Measurements from ENCODE around the gene OR2B6. TPM values are rescaled to one million over a fixed set of nuclear protein-coding genes. Genes with fewer than 3 reads are reported as not detected.

The OR2B6 gene
- total and polyA plus RNA-seq, 2 donors, result 0.19 to 0.87 TPM

DNA sequence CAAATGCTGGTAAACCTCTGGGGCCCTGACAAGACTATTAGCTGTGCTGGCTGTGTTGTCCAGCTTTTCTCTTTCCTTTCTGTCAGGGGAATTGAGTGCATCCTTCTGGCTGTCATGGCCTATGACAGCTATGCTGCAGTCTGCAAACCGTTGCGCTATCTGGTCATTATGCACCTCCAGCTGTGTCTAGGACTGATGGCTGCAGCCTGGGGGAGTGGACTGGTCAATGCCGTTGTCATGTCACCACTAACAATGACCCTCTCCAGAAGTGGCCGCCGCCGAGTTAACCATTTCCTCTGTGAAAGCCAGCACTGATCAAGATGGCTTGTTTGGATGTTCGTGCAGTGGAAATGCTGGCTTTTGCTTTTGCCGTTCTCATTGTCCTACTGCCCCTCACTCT is 20.3 kb downstream of the OR2B6 start:
- Histone ChIP-seq H3K36me3 (ENCODE audit: control insufficient read depth in 2 of 2, insufficient read depth in 2 of 2, low read length in 1 of 2) (no peaks in the 10 kb centered on the region), H3K27me3 (ENCODE audit: control insufficient read depth in 2 of 2, insufficient read depth in 1 of 2, low read length in 1 of 2) (peaks cover 0 to 5% of the 10 kb centered on the region in 2 donors), H3K4me1 (ENCODE audit: control insufficient read depth in 2 of 2, insufficient read depth in 2 of 2, low read length in 2 of 2) (no peaks in the 10 kb centered on the region), H3K9me3 (ENCODE audit: control insufficient read depth in 2 of 2, insufficient read depth in 1 of 2, low read length in 1 of 2) (no peaks in the 10 kb centered on the region), H3K27ac (ENCODE audit: low read depth in 1 of 2, low read length in 1 of 2) (no peak overlapping the region), H3K4me3 (ENCODE audit: low read length in 2 of 2) (no peak overlapping the region)
- WGBS, result 79% methylated on average over 8 of the region's 8 CpGs
- no peak for DNase-seq (ENCODE audit: low read depth in 6 of 9, low spot score in 9 of 9)

DNA sequence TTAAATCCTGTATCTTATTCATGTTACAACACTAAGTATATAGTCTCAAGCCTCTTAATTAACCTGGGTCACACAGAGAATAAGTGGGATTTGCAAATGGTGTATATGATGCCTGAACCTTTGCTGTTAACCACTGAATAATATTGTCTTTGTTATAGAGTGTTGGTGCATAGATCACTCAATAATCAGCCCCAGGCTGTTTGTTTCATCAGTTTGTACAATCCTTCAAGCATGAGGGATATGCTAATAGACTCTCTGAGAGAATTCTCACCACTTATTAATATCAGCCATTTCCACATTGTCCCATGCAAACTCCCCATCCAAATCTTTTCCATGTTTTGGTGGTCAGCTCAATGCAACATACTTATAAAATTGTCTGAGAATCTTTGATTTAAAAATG is 21.7 kb downstream of the OR2B6 start:
- DNase-seq (ENCODE audit: low read depth in 6 of 9, low spot score in 9 of 9), result no peak
- Histone ChIP-seq H3K27me3 (ENCODE audit: control insufficient read depth in 2 of 2, insufficient read depth in 1 of 2, low read length in 1 of 2) (peaks cover 0 to 5% of the 10 kb centered on the region in 2 donors), H3K4me1 (ENCODE audit: control insufficient read depth in 2 of 2, insufficient read depth in 2 of 2, low read length in 2 of 2) (no peaks in the 10 kb centered on the region), H3K36me3 (ENCODE audit: control insufficient read depth in 2 of 2, insufficient read depth in 2 of 2, low read length in 1 of 2) (no peaks in the 10 kb centered on the region), H3K9me3 (ENCODE audit: control insufficient read depth in 2 of 2, insufficient read depth in 1 of 2, low read length in 1 of 2) (no peaks in the 10 kb centered on the region), H3K27ac (ENCODE audit: low read depth in 1 of 2, low read length in 1 of 2) (no peak overlapping the region), H3K4me3 (ENCODE audit: low read length in 2 of 2) (no peak overlapping the region)

DNA sequence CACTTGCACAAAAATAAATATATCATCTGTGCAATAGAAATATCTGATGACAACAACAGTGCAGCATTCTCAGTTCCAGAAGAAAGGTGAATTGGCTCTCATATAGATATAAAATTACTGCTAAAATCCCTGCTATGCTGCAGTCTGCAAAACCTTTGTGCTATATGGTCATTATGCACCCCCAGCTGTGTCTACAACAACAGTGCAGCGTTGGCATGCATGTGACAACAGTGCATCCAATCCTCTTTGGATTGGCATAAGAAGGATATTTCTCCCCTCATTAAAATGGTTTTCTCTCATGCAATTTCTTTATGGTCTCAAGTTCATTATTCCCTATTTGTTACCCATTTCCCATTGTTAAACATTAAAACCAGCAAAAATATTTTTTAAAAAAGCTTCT is 23.1 kb downstream of the OR2B6 start:
- Histone ChIP-seq H3K4me3 (ENCODE audit: low read length in 2 of 2) (no peak overlapping the region), H3K9me3 (ENCODE audit: control insufficient read depth in 2 of 2, insufficient read depth in 1 of 2, low read length in 1 of 2) (no peaks in the 10 kb centered on the region), H3K4me1 (ENCODE audit: control insufficient read depth in 2 of 2, insufficient read depth in 2 of 2, low read length in 2 of 2) (no peaks in the 10 kb centered on the region), H3K27ac (ENCODE audit: low read depth in 1 of 2, low read length in 1 of 2) (no peak overlapping the region), H3K27me3 (ENCODE audit: control insufficient read depth in 2 of 2, insufficient read depth in 1 of 2, low read length in 1 of 2) (peaks cover 0 to 5% of the 10 kb centered on the region in 2 donors), H3K36me3 (ENCODE audit: control insufficient read depth in 2 of 2, insufficient read depth in 2 of 2, low read length in 1 of 2) (no peaks in the 10 kb centered on the region)
- WGBS, result 61% methylated on average over 1 of the region's 1 CpG
- no peak for DNase-seq (ENCODE audit: low read depth in 6 of 9, low spot score in 9 of 9)

DNA sequence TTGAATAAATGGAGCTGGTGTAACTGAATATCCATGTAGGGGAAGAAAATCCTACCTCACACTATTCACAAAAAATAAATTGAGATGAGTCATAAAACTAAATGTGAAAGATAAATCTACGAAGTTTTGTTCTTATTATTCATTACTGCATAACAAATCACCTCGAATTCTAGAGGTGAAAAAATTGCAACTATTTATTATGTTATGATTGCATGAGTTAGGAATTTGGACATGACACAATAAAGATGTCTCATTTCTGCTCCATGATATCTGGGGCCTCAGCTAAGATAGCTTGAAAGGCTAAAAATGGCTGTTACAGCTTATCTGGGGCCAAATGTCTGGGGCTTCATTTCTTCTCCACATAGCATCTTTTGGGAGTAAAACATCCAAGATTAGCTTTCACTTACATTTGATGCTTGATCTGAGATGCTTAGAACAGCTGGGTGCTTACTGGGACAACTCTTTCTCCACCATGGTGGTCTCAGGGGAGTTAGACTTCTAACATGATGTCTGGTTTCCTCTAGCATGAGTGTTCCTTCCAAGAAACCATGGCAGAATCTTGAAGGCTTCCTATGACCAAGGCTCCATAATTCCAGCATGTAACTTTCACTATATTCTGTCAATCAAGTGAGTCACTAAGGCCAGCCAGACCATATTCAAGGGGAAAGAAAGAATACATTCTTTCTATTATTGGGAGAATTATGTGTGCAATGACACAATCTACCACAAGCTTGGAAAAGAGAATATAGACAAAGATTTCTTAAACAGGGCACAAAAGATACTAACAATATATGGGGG is 30.1 kb downstream of the OR2B6 start:
- DNase-seq (ENCODE audit: low read depth in 6 of 9, low spot score in 9 of 9), result no peak
- H3K36me3 ChIP-seq (ENCODE audit: control insufficient read depth in 2 of 2, insufficient read depth in 2 of 2, low read length in 1 of 2), result no peaks in the 10 kb centered on the region
- H3K27me3 ChIP-seq (ENCODE audit: control insufficient read depth in 2 of 2, insufficient read depth in 1 of 2, low read length in 1 of 2), result no peaks in the 10 kb centered on the region
- no peaks in the 10 kb centered on the region for H3K4me1 ChIP-seq (ENCODE audit: control insufficient read depth in 2 of 2, insufficient read depth in 2 of 2, low read length in 2 of 2)
- no peak overlapping the region for H3K27ac ChIP-seq (ENCODE audit: low read depth in 1 of 2, low read length in 1 of 2)
- H3K9me3 ChIP-seq (ENCODE audit: control insufficient read depth in 2 of 2, insufficient read depth in 1 of 2, low read length in 1 of 2), result no peaks in the 10 kb centered on the region
- WGBS, result 80% methylated on average over 2 of the region's 2 CpGs
- H3K4me3 ChIP-seq (ENCODE audit: low read length in 2 of 2), result no peak overlapping the region

DNA sequence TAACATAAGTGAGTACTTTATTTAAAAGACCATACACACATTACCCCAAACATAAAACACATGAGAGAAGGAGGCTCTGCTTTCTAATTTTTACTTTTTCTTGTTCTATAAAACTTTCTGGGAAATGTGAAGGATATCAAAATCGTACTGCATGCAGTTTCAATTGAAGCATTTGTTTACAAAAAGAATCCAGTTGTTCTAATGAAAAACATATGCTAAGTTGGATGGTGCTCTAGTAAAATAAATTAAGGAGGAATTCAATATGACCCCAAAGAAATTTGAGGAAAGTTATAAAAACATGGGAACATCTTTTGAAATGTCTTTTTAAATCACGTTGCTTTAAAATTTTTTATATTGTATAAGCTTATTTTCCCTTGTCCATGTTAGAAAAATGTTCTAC is 37.6 kb downstream of the OR2B6 start:
- H3K9me3 ChIP-seq (ENCODE audit: control insufficient read depth in 2 of 2, insufficient read depth in 1 of 2, low read length in 1 of 2), result no peaks in the 10 kb centered on the region
- no peaks in the 10 kb centered on the region for H3K36me3 ChIP-seq (ENCODE audit: control insufficient read depth in 2 of 2, insufficient read depth in 2 of 2, low read length in 1 of 2)
- H3K27ac ChIP-seq (ENCODE audit: low read depth in 1 of 2, low read length in 1 of 2), result no peak overlapping the region
- 78% methylated on average over 2 of the region's 2 CpGs for WGBS
- DNase-seq (ENCODE audit: low read depth in 6 of 9, low spot score in 9 of 9), result no peak
- no peaks in the 10 kb centered on the region for H3K27me3 ChIP-seq (ENCODE audit: control insufficient read depth in 2 of 2, insufficient read depth in 1 of 2, low read length in 1 of 2)
- no peak overlapping the region for H3K4me3 ChIP-seq (ENCODE audit: low read length in 2 of 2)
- no peaks in the 10 kb centered on the region for H3K4me1 ChIP-seq (ENCODE audit: control insufficient read depth in 2 of 2, insufficient read depth in 2 of 2, low read length in 2 of 2)

DNA sequence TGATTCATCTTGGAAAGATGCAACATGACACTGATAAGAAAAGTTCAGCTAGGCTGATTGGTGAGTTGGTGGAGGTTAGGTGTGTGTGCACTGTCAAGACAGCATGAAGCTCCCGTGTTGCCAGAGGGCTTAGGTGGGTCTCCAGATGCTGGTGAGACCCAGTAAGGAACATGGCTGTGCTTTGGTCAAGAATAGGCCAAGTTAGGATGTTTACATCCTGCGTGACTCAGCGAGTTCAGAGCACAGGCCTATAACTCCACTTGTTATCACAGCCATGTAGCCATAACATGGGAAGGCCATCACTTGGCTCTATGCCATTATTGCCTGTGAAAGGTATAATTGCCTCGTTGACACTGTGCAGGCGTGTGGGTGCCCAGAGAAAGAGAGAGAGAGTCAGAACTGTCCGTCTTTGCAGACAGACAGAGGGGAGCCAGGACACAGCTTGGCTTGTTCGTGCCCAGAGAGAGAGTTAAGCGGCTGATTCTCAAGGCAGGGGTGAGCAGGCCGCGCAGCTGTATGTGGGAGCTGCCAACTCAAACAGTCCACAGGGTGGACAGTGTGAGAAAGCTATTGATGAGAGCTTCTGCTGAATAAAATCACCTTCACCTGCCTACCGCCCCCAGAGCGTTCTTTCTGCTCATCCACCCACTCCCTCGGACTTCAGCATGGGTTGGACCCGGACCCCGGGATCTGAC is 43.5 kb downstream of the OR2B6 start:
- H3K36me3 ChIP-seq (ENCODE audit: control insufficient read depth in 2 of 2, insufficient read depth in 2 of 2, low read length in 1 of 2), result no peaks in the 10 kb centered on the region
- DNase-seq (ENCODE audit: low read depth in 6 of 9, low spot score in 9 of 9), result no peak
- no peak overlapping the region for H3K27ac ChIP-seq (ENCODE audit: low read depth in 1 of 2, low read length in 1 of 2)
- H3K4me3 ChIP-seq (ENCODE audit: low read length in 2 of 2), result no peak overlapping the region
- WGBS, result 93% methylated on average over 15 of the region's 15 CpGs
- no peaks in the 10 kb centered on the region for H3K9me3 ChIP-seq (ENCODE audit: control insufficient read depth in 2 of 2, insufficient read depth in 1 of 2, low read length in 1 of 2)
- no peaks in the 10 kb centered on the region for H3K4me1 ChIP-seq (ENCODE audit: control insufficient read depth in 2 of 2, insufficient read depth in 2 of 2, low read length in 2 of 2)
- no peaks in the 10 kb centered on the region for H3K27me3 ChIP-seq (ENCODE audit: control insufficient read depth in 2 of 2, insufficient read depth in 1 of 2, low read length in 1 of 2)

DNA sequence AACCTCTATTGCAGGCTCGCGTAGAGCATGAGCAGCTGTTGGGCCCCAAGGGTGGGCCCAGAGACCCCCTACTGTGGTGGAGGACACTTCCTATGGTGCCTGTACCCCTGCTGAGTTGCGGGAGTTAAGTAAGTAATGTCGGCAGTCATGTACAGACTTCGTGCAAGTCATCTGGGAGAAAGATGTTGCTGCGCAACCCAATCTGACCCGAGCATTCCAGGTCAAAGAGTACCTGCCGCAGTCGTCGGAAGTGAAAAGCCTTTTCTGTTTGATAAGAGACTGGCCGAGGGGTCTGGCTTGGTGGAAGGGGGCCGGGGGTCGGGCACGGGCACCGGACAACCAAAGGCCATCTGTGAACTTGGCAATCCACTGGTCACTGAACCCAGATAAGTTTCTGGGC is 44.3 kb downstream of the OR2B6 start:
- no peaks in the 10 kb centered on the region for H3K27me3 ChIP-seq (ENCODE audit: control insufficient read depth in 2 of 2, insufficient read depth in 1 of 2, low read length in 1 of 2)
- 92% methylated on average over 15 of the region's 15 CpGs for WGBS
- no peak for DNase-seq (ENCODE audit: low read depth in 6 of 9, low spot score in 9 of 9)
- no peaks in the 10 kb centered on the region for H3K36me3 ChIP-seq (ENCODE audit: control insufficient read depth in 2 of 2, insufficient read depth in 2 of 2, low read length in 1 of 2)
- H3K4me1 ChIP-seq (ENCODE audit: control insufficient read depth in 2 of 2, insufficient read depth in 2 of 2, low read length in 2 of 2), result no peaks in the 10 kb centered on the region
- no peak overlapping the region for H3K27ac ChIP-seq (ENCODE audit: low read depth in 1 of 2, low read length in 1 of 2)
- no peak overlapping the region for H3K4me3 ChIP-seq (ENCODE audit: low read length in 2 of 2)
- H3K9me3 ChIP-seq (ENCODE audit: control insufficient read depth in 2 of 2, insufficient read depth in 1 of 2, low read length in 1 of 2), result no peaks in the 10 kb centered on the region

DNA sequence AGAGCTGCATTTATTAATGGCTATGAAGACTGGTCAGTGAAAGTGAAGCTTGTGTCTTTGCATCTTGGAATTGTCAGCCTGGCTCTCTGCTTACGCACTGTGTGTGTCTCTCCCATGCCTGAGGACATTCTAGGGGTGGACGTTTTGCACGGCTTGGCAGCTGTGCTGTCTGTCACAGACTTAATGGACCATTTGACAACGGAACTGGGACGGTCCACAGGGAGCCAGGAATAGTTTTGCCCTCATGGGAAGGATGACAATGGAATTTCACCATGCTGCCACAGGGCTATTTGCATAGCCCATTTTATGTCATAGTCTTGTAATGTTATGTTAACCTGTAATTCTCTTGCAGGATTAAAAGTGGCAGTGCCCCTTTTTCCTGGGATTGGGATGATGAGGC is 44.7 kb downstream of the OR2B6 start:
- Histone ChIP-seq H3K4me1 (ENCODE audit: control insufficient read depth in 2 of 2, insufficient read depth in 2 of 2, low read length in 2 of 2) (no peaks in the 10 kb centered on the region), H3K36me3 (ENCODE audit: control insufficient read depth in 2 of 2, insufficient read depth in 2 of 2, low read length in 1 of 2) (no peaks in the 10 kb centered on the region), H3K4me3 (ENCODE audit: low read length in 2 of 2) (no peak overlapping the region), H3K9me3 (ENCODE audit: control insufficient read depth in 2 of 2, insufficient read depth in 1 of 2, low read length in 1 of 2) (no peaks in the 10 kb centered on the region), H3K27ac (ENCODE audit: low read depth in 1 of 2, low read length in 1 of 2) (no peak overlapping the region), H3K27me3 (ENCODE audit: control insufficient read depth in 2 of 2, insufficient read depth in 1 of 2, low read length in 1 of 2) (no peaks in the 10 kb centered on the region)
- no peak for DNase-seq (ENCODE audit: low read depth in 6 of 9, low spot score in 9 of 9)
- WGBS, result 86% methylated on average over 5 of the region's 5 CpGs

DNA sequence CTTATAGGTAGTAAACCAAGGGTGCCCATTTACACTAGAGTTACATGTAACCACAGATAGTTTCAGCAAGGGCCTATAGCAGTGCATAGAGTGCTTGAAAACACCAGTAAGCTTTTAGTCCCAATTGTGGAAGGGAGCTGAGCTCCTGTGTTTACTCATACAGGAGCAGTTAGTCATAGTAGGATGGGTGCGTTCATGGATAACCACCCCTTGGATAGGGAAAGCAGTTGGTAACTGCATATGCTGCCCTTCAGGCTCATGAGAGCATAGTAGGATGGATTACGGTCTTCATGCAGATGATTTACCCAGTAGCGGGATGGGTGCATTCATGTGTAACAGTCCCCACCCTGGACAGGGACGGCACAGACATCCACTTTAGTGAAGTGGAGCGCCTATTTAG is 45.1 kb downstream of the OR2B6 start:
- no peaks in the 10 kb centered on the region for H3K36me3 ChIP-seq (ENCODE audit: control insufficient read depth in 2 of 2, insufficient read depth in 2 of 2, low read length in 1 of 2)
- 96% methylated on average over 5 of the region's 5 CpGs for WGBS
- H3K4me1 ChIP-seq (ENCODE audit: control insufficient read depth in 2 of 2, insufficient read depth in 2 of 2, low read length in 2 of 2), result no peaks in the 10 kb centered on the region
- no peaks in the 10 kb centered on the region for H3K9me3 ChIP-seq (ENCODE audit: control insufficient read depth in 2 of 2, insufficient read depth in 1 of 2, low read length in 1 of 2)
- DNase-seq (ENCODE audit: low read depth in 6 of 9, low spot score in 9 of 9), result no peak
- H3K4me3 ChIP-seq (ENCODE audit: low read length in 2 of 2), result no peak overlapping the region
- H3K27ac ChIP-seq (ENCODE audit: low read depth in 1 of 2, low read length in 1 of 2), result no peak overlapping the region
- no peaks in the 10 kb centered on the region for H3K27me3 ChIP-seq (ENCODE audit: control insufficient read depth in 2 of 2, insufficient read depth in 1 of 2, low read length in 1 of 2)
